Femur (tissue), 1 donor: Measurements from ENCODE around the gene ANKRD31.

Experiments
- DNase-seq: peaks from one replicate; pipeline ENCODE4 v3.0.0-alpha.2; 2017

The ANKRD31 gene

DNA sequence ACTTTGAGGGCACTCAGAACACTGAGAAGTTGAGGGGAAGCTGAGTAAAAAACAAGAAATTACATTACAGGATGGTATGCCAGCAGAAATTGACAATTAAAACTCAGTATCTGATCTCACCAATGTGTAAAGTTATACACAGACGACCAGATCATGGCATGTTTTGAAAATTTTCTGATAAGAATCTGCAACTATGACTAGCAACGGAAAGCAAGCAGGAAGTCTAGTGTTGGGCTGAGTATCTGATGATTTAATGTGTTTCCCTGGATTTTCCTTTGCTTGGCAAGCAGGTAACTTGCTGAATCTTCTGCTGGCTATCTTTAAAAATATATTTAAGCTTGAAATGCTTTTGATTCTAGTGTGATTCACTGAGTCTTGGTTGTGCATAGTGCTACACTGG is 179.1 kb downstream of the ANKRD31 start:
- DNase-seq: no peak

DNA sequence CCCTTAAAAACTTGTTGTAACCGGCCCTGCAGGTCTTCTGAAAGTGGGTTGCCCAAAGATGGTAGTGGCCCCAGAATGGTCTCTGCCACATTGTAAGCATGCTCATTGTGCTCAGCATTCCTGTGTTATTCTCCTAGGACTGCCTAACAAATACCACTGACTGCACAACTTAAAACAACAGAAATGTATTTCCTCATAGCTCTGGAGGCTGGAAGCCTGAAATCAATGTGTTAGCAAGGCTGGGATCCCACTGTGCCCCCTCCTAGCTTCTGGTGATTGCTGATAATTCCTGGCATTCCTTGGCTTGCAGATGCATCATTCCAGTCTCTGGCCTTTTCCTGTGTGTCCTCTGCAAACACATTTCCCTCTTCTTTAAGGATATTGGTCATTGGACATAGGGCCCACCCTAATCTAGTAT is 180.9 kb downstream of the ANKRD31 start:
- no peak for DNase-seq

DNA sequence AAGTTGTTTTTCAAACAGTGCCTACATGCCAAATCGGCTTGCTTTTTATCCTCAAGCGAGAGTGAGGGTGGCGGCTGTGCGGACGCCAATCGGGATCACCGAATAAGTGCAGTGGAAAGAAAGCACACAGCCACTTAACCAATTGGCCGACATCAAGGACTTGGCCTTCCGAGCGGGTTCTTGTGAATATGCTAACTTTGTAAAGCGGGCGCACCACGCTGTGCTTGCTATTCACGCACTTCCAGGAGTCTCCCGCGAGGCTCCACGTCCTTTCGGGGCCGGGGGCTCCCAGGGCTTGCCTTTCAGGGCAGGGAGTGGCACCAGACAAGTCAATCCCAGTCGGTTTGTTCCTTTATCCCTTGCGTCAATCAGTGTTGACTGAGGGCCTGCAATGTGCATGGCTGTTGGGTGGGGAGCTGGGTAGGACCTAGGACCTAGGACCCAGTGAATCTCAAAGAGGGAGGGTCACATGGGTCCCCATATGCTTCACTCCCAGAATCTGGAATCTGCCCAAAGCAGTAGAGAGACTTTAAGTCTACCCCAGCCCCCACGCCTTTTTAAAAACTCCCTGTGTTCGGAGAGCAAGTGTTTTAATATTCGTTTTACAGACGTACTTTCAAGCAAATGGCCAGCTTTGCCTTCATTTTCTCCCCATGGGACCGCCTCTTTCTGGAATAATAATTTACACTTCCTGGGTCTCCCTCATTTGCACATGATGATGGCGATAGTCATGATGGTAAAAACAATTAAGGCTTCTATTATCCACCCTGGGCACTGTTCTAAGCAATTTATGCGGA is 182.3 kb downstream of the ANKRD31 start:
- DNase-seq: peak; percentile 51

DNA sequence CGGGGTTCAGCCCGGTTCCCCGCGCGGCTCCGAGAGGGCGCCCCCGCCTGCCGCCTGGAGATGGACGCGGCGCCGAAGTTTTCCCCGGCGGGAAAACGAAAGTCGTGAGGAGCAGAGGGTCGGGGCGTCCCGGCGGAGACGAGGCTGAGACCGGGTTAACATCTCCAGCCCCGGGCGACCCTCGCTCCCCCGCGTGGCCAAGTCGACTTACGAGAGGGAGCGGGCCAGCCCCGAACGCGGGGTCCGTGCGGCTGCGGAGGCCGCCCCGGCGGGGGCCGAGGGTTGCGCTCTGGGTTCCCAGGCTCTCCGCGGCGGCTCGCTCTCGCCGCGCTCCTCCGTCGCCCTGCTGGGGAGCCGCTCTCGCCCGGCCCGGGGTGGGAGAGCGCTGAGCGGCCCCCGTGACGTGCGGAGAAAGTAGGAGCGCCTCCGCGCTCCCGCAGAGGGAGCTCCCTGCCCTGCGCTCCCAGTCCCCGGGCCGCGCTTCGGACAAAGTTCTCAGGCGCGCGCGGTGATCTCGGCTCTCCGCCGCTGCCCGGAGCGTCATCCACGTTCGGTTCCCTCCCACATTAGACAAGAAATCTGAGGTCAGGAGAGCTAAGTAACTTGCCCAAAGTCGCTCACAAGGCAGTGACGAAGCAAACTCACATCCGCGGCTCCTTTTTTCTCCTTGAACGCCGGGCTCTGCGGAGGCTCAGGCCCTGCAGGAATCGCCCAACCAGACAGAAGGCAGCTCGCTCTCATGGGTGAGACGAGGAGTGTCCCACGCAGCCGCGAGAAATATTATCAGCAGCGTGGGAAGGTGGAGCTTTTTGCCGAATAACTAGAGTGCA is 183.2 kb downstream of the ANKRD31 start:
- peak; percentile 65 for DNase-seq

DNA sequence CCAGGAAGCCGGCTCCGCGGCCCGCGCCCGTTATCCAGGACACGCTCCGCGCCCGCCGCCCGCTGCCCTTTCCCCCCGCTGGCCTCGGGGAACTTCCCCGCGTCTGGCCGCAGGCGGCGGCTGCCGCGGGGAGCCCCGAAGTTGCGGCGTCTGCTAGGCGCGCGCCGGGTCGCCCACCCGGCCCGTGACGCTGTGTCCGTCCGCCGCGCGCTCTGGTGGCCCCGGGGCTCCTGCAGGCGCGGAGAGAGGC is 183.7 kb downstream of the ANKRD31 start:
- DNase-seq: no peak

DNA sequence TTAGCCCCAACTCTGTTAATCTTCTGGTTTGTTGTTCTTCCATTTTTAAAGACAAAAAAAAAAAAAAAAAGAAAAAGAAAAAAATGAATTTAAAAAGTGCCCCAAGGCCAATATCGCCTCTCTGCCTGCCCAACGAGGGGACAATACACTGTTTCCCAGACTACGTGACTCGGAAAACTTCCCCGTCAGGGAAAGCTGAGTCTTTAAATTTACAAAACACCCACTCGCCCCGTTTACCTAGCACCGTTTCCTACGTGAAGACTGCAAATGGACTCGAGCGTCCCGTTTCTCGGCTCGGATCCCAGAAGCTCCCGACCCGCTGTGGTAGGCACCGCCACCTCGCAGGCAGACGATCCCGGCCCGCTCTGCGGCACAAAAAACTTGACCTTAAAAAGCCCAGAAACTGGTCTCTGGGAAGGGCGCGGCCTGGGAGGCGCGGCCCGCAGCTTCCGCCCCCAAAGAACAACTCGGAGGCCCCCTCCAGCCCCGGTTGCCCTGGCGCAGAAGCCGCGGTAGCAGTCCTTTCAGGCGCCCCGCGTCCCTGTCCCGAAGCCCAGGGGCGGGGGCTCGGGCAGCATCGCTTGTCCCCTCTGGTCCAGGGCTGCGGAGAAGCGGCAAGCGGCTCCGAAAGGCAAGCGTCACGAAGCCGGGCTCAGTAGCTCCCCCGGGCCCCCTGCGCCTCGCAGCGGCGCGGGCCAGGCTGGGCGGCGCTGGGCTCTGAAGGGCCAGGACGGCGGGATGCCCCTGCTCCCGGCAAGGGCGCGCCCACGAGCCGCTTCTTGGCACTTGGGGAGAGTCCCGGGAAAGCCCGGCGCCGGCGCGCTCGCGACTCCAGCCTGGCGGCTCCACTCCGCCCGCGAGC is 184.3 kb downstream of the ANKRD31 start, which contains the start of gene GCNT4:
Gene GCNT4, minus strand, starts transcription at position 367 of the 862 bp plus-strand sequence. CDS start 22,521 bp downstream, outside the sequence.
- DNase-seq: peak; percentile 53

DNA sequence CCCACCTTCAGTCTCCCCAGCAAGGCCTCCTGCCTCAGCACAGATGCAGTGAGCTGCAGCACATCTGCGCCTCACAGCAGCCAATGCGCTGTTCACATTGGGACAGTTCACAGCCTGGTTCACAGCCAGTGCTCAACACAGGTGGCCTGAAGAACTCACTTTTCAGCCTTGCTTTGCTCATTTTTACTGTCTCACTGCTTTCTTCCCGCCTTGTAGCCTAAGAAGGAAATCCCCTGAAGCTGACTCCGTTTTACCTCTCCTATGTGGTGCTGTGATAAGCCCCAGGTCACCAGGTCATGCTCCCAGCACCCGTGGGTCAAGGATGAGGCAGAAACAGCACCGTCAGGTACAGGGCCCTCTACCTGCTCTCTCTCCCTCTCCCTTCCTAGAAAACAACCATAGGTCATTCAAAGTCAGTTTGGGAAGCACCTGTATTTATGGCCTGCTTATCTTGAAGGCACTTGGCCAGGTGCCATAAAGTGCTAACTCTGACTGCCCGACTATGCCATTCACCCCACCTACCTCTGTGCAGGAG is 185.4 kb downstream of the ANKRD31 start:
- DNase-seq: no peak

DNA sequence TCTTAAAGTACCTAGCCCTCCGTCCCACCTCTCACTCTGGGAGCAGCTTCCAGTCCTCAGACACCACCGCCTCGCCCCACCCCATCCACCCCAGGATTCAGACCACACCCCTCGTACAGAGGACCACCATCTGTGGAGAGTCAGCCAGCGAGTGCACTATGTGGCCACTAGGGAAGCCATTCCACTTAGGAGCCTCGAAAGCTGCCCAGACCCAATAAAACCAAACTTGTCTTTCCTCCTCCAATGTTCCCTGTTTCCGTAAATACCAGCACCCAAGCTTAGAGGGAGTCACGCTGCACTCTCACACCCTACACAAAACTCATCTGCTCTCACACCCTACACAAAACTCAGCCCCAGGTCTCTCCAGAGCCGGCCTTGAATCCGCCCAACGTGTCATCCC is 186.3 kb downstream of the ANKRD31 start:
- no peak for DNase-seq

DNA sequence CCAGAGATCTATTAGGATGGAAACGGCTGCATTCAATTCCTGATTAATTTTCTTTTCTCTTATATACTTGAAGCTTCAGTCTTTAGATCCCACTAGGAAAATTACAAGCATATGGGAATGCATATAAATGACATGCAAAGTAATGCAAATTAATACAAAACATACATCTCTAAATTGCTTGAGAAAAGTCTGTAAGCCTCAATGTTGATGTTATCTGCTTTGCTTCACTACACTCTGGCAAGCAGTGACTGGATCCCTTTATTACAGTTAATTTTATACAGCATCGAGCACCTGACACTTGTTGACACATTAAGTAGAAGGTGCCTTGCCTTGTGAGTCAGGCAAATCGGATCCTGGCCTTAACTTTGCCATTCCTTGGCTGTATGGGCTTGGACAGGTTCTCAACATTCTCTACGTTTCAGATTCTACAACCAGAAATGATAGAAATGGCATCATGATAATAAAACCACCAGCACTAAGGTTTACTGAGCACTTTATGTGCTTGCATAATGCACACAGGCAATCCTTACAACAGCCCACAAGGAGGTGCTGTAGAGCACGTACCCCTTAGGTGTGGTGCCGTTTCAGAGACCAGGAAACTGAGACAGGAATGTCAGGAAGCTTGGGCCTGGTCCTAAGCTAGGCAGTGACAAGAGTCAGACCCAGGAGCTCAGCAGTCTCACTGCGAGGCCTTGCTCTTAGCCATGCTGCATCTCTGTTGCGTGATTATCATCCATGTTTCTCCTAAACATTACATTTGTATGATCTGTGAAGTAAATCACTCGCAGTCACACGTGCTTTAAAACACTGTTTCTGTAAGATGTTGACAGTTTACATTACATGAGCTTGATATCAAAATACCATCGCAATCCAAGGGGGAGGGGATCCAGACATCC is 187.0 kb downstream of the ANKRD31 start:
- no peak for DNase-seq

DNA sequence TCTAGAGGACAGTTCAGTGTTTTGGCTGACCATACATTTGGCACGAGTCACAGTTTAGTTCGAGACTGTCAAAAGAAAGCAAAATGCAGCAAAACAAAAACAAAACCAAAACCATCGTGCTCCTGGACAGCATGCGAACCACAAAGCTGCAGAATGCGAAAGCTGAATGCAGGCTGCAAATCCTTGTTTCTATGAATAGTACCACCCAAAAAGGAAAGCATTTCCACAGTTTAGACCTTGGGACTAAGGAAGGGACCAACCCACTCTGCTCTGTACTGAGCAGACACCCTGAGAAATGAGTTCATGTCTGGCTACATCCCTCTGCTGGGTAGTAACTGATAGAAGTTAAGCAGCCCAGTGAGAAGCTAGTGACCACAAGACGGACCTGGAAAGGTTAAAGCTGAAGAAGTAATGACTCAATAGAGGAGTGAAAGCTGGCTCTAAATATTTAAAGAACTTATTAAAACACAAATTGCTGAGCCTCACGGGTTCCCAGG is 188.2 kb downstream of the ANKRD31 start:
- DNase-seq: no peak

DNA sequence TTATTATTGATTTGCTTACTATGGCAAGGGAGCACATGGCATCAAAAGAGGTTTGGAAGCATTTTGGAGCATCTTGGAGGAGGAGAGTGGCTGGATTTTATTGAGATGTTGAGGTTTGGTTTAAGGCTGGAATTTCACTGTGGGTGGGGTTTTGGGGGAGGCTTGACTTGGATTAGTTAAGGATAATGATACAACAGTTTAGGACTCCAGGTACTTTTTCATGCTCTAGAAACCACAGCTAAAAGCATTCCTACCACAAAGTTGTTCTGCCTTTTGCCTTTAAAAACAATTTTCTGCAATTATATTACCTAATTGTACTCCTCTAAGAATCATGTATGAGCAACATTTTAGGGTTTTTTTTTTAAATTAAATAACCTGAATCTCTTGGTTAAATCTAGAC is 189.3 kb downstream of the ANKRD31 start:
- no peak for DNase-seq

DNA sequence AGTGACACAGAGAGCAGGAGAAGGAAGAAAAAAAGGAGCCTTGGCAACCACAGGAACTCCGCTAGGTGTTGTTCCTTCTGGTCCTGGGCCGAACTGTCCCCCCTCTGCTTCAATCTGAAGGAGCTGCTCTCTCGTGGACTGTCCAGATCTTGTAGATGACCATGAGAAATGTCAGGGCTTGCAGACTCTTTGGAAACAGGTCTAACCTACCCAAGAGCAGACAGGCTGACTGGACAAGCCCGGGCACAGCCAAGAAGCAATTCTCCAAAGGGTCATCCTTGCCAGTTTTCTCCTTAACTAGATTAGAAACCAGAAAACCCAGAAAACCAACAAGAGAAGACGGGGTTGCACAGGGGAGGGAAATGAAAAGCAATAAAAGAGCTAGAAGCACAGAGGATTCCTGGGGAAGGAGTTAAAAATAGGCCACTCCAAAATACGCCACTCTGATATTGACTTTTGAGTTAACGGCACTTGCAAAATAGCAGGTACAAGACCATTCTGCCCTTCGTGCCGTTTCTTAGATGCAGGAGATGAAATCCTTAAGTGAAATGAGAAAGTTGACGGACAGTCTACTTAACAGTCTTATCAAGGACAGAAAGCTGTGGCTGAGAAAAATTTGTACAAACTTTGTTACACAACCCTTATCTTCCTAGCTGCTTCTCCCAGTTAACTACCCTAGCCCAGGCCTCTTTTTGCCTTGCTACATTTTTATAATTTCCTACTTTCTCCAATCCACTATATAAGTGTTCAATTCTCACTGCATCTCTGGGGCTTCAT is 190.1 kb downstream of the ANKRD31 start:
- DNase-seq: no peak

DNA sequence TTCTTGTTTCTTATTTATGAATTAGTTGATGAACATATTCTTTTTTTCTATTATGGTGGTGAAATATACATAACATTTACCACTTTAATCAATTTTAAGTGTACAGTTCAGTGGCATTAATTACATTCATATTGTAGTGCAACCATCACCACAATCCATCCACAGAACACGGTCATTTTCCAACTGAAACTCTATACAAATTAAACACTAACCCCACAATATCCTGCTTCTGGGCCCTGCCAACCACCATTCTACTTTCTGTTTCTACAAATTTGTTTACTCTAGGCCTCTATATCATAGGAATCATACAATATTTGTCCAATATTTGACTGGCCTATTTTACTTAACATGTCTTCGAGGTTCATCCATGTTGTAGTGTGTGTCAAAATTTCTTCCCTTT is 191.6 kb downstream of the ANKRD31 start:
- no peak for DNase-seq

DNA sequence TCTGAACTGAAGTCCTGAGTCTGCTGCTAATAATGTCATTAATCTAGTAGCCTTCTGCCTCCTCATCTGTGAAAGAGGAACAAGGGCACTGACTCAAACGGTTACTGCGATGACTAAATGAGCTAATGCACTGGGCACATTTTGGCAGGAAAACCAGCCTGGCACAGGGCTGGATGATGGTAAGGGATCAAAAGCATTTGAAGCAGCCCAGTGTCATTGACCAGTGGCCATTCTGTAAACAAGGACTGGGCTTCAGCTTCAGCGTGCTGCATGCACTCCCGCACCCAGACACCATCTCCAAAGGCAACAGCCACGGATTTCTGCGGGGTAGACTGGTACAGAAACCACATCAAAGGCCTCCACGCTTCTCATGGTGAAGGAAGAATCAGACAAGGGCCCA is 192.3 kb downstream of the ANKRD31 start:
- DNase-seq: no peak

DNA sequence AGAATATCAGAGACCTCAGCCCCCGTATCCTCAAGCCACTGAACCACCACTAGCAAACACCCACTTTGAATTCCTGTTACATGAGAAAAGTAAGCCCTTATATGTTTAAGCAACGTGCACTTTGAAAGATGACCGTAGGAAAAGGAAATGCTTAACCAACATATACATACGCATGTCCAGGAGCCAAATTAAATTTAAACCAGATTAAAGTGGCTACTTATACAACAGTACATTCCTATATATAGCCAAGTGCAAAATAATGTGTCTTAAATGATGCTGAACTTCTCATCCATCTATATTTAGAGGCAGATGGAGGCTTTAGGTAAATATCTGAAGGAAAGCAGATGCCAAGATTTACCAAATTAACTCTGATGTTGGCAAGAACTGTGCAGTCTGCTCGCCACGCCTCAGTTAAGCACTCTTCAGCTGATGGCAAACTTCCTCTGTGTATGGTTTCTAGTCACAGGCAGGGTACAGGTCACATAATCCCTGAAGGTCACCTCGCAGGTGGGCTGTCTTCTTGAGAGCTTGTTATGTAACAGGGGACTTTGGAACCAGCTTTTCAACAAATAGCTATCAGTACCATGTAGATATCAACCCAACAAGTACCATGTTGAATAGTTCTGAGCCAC is 192.9 kb downstream of the ANKRD31 start:
- no peak for DNase-seq

DNA sequence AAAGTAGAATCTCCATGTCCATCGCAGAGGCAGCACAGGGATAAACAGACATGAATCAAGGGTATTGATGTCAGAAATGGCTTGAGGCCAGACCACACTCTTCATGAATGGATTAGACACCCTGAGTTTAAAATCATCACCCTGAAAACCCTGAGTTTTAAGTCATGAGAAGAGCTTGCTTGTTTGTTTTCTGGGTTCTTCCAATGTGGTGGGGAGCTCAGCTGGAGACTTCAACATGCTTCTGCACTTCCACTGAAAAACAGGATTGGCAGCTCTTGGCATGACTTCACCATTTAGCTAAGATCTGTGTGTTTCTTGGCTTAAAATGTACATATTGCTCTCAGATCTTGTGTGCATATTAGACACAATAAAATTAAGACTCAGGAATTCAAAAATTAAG is 194.2 kb downstream of the ANKRD31 start:
- no peak for DNase-seq

DNA sequence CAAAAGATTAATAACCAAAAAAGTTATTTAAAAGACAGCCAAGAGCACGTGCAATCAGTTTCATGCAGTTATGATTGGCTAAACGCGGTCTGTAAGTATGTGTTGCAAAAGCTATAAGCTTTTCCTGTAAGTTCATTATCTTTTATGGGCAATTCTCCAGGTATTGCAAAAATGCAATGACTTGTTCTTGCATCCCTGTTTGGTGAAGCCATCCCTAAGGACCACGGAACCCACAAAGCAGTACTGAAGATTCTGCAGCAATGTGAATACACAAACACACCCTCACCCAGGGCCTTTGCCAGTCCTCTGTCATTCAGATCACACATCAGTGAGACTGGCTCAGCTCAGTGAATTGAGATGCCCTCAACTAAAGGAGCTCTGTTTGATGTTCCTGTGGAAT is 195.7 kb downstream of the ANKRD31 start:
- DNase-seq: no peak

DNA sequence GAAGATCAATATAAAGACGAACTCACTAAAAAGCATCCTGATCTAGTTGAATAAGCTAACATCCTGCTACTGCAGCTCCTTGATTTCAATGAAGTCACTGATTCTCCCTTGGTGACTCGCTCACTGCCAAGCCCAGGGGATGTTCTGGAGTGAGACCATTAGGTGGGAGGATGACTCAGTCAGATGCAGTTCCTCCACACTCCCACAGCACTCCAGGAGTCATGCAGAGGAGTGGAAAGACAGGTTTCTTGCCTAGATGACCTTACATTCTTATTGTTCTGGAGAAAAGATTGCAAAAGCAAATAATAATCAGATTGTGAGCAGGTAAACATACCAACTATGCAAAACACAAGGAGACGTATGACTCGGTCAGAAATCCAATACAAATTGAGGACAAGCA is 199.6 kb downstream of the ANKRD31 start:
- no peak for DNase-seq

DNA sequence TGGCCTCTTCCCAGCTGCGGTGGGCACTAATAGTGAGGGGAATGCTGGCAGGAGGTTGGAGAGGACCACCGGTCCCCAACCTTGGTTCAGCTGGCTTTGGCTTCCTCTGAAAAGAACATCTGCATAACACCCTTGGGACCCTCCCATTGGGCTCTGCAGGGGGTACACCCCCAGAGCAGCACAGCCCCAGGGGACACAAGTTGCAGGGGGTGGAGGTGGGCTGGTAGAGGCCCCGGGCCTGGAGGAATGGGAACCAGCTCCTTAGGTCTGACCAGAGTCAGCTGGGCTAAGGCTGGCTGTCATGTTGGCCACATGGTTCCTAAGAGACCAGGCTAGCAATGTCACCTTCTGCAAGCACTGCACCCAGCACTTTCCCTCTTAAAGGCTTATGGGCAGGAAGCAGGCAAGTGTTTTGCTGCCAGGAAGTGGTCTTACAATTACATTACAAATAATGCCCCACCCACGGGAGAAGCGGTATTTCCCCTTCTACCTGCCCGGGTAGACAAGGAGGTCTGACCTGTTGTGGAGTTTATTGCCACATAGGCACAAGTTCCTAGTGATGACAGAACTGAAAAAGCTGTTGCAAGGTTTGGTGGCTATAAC is 202.4 kb downstream of the ANKRD31 start:
- DNase-seq: no peak

DNA sequence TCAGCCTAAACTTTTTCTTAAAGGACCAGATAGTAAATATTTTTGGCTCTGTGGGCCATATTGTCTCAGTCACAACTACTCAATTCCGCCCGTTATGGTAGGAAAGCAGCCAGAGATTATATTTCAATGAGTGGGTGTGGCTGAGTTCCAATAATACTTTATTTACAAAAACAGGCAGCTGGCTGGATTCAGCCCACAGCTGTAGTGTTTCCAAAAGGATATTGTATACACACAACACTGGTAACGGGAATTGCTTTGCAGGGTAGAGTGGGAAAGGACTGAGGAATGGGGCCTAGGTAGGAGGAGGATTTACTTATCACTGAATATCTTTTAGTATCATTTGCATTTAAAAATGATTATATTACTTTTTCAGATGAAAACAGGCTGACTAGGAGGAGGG is 205.3 kb downstream of the ANKRD31 start:
- no peak for DNase-seq
